ENCODE results near the gene TSHZ2. TPM values are rescaled to one million over a fixed set of nuclear protein-coding genes. Genes with fewer than 3 reads are reported as not detected.

Gene TSHZ2
- total and polyA plus RNA-seq, 9 of the 15 experiments (the other 6 are each of a cell fraction or from before 2014, with no cell fraction given): 0.03 to 0.20 (median 0.05) TPM; not detected in 4

GRCh38 chr20:53190225-53190624 lies 218.1 kb downstream of the TSHZ2 start:
- Histone ChIP-seq H3K4me2 (ENCODE audit: insufficient read depth, low read length) (no peak overlapping the region), H3K9me1 (ENCODE audit: control insufficient read depth, insufficient read depth, low read length) (no peaks in the 10 kb centered on the region), H3K9ac (ENCODE audit: insufficient read depth in 1 of 2, low read depth in 2 of 2, low read length in 2 of 2) (no peak overlapping the region), H3K79me2 (ENCODE audit: control insufficient read depth, insufficient read depth, low read length) (no peaks in the 10 kb centered on the region), H3K27me3 (ENCODE audit: control insufficient read depth in 2 of 2, insufficient read depth in 2 of 2, low read length in 2 of 2) (peaks cover 0 to 7% of the 10 kb centered on the region in 2 experiments; a peak in 1 of 5 replicates), H3K27ac (ENCODE audit: extremely low read depth, low read depth, low read length) (no peak overlapping the region), H3K36me3 (ENCODE audit: control insufficient read depth, insufficient read depth, low read length) (no peaks in the 10 kb centered on the region), H2AFZ (ENCODE audit: low read depth, low read length) (peak overlapping the region; percentile 11; the same call in 1 of the 2 replicates), H3K9me3 (replicated peaks; ENCODE audit: control insufficient read depth, insufficient read depth, low read depth, low read length) (no peaks in the 10 kb centered on the region), H4K20me1 (replicated peaks; ENCODE audit: control insufficient read depth, insufficient read depth, low read length) (no peaks in the 10 kb centered on the region), H3K4me1 (replicated peaks in 1 of 2; ENCODE audit: control insufficient read depth in 2 of 2, insufficient read depth in 2 of 2, low read length in 2 of 2) (peaks cover 0 to 9% of the 10 kb centered on the region in 2 experiments; a peak in 2 of 5 replicates), H3K4me3 (no peak overlapping the region)
- 52% methylated on average over 6 of the region's 6 CpGs for WGBS (ENCODE audit: insufficient coverage, low coverage, missing lambda C conversion rate)
- intact Hi-C loops (cut with micrococcal nuclease): no loop called here
- ChIA-PET CTCF (ENCODE audit: low intra/inter-chr PET ratio) (no interaction called here), POLR2A (no interaction called here)
- ATAC-seq (no peak), FAIRE-seq (no peak), DNase-seq (ENCODE audit: extremely low read depth in 1 of 4, low spot score in 3 of 4) (no peak)
- BruUV-seq (replicated peaks): no TSS peak
- in situ Hi-C loops (cut with MboI): no loop called here
- TF ChIP-seq USF2 (CRISPR knock-in tag; IDR thresholded peaks at IDR 0.05) (no peak), FOSL1 (tag; conservative IDR thresholded peaks at IDR 0.05) (no peak), SMARCE1 (IDR thresholded peaks at IDR 0.05) (no peak), E2F3 (CRISPR knock-in tag; IDR thresholded peaks at IDR 0.05) (no peak), PHF8 (IDR thresholded peaks at IDR 0.05; ENCODE audit: borderline replicate concordance, low read length) (no peak), SIN3A (IDR thresholded peaks at IDR 0.05; ENCODE audit: borderline replicate concordance in 2 of 2, control insufficient read depth in 1 of 2, low read depth in 2 of 2, low read length in 2 of 2) (no peak), ZNF175 (CRISPR knock-in tag; IDR thresholded peaks at IDR 0.05; ENCODE audit: low read depth) (no peak), ZNF232 (CRISPR knock-in tag; IDR thresholded peaks at IDR 0.05) (no peak)
